Left ventricle myocardium superior (tissue), 1 donor: ENCODE measurements around the gene NSRP1. TPM values are rescaled to one million over a fixed set of nuclear protein-coding genes. Genes with fewer than 3 reads are reported as not detected.
"Not testable (repeated sequence)": the region's sequence is repeated elsewhere in the genome, so short reads cannot be mapped to it uniquely, and the experiment has no call there.

Source experiments
- ATAC-seq: fragments of 200-7000 bp; cut with Tn5 transposase; one replicate; pipeline ENCODE4 v1.9.1; 2020; ENCODE audit warnings: mild to moderate bottlenecking, moderate library complexity
- DNase-seq: peaks from one replicate; pipeline ENCODE4 v3.0.0-alpha.2; 2020
- intact Hi-C: fragments of 100-400 bp; cut with micrococcal nuclease; formaldehyde crosslinking; loops from one replicate; pipeline ENCODE4 v1.11.0; 2022
- total RNA-seq: library from RNA; stranded (reverse); fragmentation: NEBNext Ultra II Directional; extraction: Animal tissue kit (Norgen Biotek cat#: 25700); gene quantifications from one replicate; pipeline ENCODE4 v1.2.1, GENCODE V29; 2021
- donor health status: DM: no; HTN: yes; CAD: no; lungs with severe emphysema.

The NSRP1 gene
- total RNA-seq, 1 donor from 2014 or later, result 20.0 TPM

- ATAC-seq (no peak), DNase-seq (no peak)
- intact Hi-C loops, result no loop called here
Measured at GRCh38 chr17:30170415-30170987, 53.9 kb downstream of the NSRP1 start.

GRCh38 chr17:30172560-30172959, 55.9 kb downstream of the NSRP1 start:
- no peak for ATAC-seq
- intact Hi-C loops, result no loop called here
- no peak for DNase-seq

- intact Hi-C loops, result no loop called here
- DNase-seq (no peak), ATAC-seq (no peak)
Measured at GRCh38 chr17:30173649-30174048, 57.0 kb downstream of the NSRP1 start.

GRCh38 chr17:30174556-30174955, 57.9 kb downstream of the NSRP1 start:
- DNase-seq (no peak), ATAC-seq (no peak)
- intact Hi-C loops, result no loop called here

GRCh38 chr17:30176855-30177254, 60.2 kb downstream of the NSRP1 start:
- DNase-seq (no peak), ATAC-seq (no peak)
- intact Hi-C loops, result no loop called here

GRCh38 chr17:30186761-30187160, 70.1 kb downstream of the NSRP1 start:
- ATAC-seq, result no peak
- intact Hi-C loops, result no loop called here
- DNase-seq, result no peak

- ATAC-seq, result no peak
- intact Hi-C loops, result no loop called here
- DNase-seq, result no peak
Measured at GRCh38 chr17:30187573-30187972, 71.0 kb downstream of the NSRP1 start.

GRCh38 chr17:30188211-30188939, 71.8 kb downstream of the NSRP1 start:
- DNase-seq (no peak), ATAC-seq (no peak)
- intact Hi-C loops, result no loop called here

- ATAC-seq, result no peak
- intact Hi-C loops, result no loop called here
- DNase-seq, result no peak
Measured at GRCh38 chr17:30191072-30191471, 74.5 kb downstream of the NSRP1 start.

GRCh38 chr17:30196504-30196903, 79.9 kb downstream of the NSRP1 start:
- ATAC-seq (no peak), DNase-seq (no peak)
- intact Hi-C loops, result no loop called here

- ATAC-seq, result no peak
- intact Hi-C loops, result no loop called here
- DNase-seq, result no peak
Measured at GRCh38 chr17:30197416-30197815, 80.8 kb downstream of the NSRP1 start.

GRCh38 chr17:30199600-30199999, 83.0 kb downstream of the NSRP1 start:
- DNase-seq, result no peak
- ATAC-seq, result no peak
- intact Hi-C loops, result no loop called here

- intact Hi-C loops, result no loop called here
Measured at GRCh38 chr17:30200106-30200505, 83.5 kb downstream of the NSRP1 start.

GRCh38 chr17:30200656-30201055, 84.0 kb downstream of the NSRP1 start:
- intact Hi-C loops, DNase-seq, ATAC-seq: not testable (repeated sequence)

More at GRCh38 chr17:30200106-30200505, 83.5 kb downstream of the NSRP1 start:
- ATAC-seq (no peak), DNase-seq (no peak)

- DNase-seq (no peak), ATAC-seq (no peak)
- intact Hi-C loops, result no loop called here
Measured at GRCh38 chr17:30203471-30203981, 86.9 kb downstream of the NSRP1 start.

- no peak for ATAC-seq
- DNase-seq, result no peak
- intact Hi-C loops, result no loop called here
Measured at GRCh38 chr17:30207655-30208054, 91.0 kb downstream of the NSRP1 start.

- ATAC-seq (no peak), DNase-seq (no peak)
- intact Hi-C loops, result no loop called here
Measured at GRCh38 chr17:30208214-30208613, 91.6 kb downstream of the NSRP1 start.

- no peak for DNase-seq
- intact Hi-C loops, result no loop called here
- ATAC-seq, result no peak
Measured at GRCh38 chr17:30209930-30210329, 93.3 kb downstream of the NSRP1 start.

GRCh38 chr17:30210366-30210765, 93.8 kb downstream of the NSRP1 start:
- ATAC-seq (no peak), DNase-seq (no peak)
- intact Hi-C loops, result no loop called here

- no peak for DNase-seq
- ATAC-seq, result no peak
- intact Hi-C loops, result no loop called here
Measured at GRCh38 chr17:30210901-30211300, 94.3 kb downstream of the NSRP1 start.

GRCh38 chr17:30211371-30211770, 94.8 kb downstream of the NSRP1 start:
- DNase-seq (no peak), ATAC-seq (no peak)
- intact Hi-C loops, result no loop called here
